ENCODE measurements around the gene DGKH. TPM values are rescaled to one million over a fixed set of nuclear protein-coding genes. Genes with fewer than 3 reads are reported as not detected.
"Not testable (repeated sequence)": the region's sequence is repeated elsewhere in the genome, so short reads cannot be mapped to it uniquely, and the experiment has no call there.

DGKH gene
- total RNA-seq, 1 experiment from 2014 or later, result 5.2 TPM

- CTCF ChIA-PET, result no interaction called here
- Mint-ChIP-seq H3K4me1 (ENCODE audit: low read depth, unreplicated experiment) (peaks cover 6% of the 10 kb centered on the region), H3K27ac (ENCODE audit: unreplicated experiment) (no peak overlapping the region), H3K4me3 (ENCODE audit: unreplicated experiment) (no peak overlapping the region), H3K27me3 (ENCODE audit: insufficient read depth, unreplicated experiment) (no peaks in the 10 kb centered on the region), H3K36me3 (ENCODE audit: insufficient read depth, unreplicated experiment) (peaks cover 10% of the 10 kb centered on the region), H3K9me3 (ENCODE audit: unreplicated experiment) (no peaks in the 10 kb centered on the region)
- Histone ChIP-seq H3K36me3 (ENCODE audit: control insufficient read depth, insufficient read depth, low read length) (no peaks in the 10 kb centered on the region), H3K9me3 (no peaks in the 10 kb centered on the region), H3K4me3 (ENCODE audit: low read depth, low read length) (no peak overlapping the region), H3K27me3 (replicated peaks; ENCODE audit: control insufficient read depth, insufficient read depth, low read length) (no peaks in the 10 kb centered on the region), H3K4me1 (no peaks in the 10 kb centered on the region; the same call in 1 of the 2 replicates)
- POLR2A ChIA-PET, result no interaction called here
- BruUV-seq (replicated peaks), result no TSS peak
- no peak for TF ChIP-seq CTCF (IDR thresholded peaks at IDR 0.05; ENCODE audit: insufficient read depth in 1 of 2, low read depth in 1 of 2, low read length in 1 of 2, severe bottlenecking in 1 of 2, unreplicated experiment in 1 of 2)
- no peak for DNase-seq
- intact Hi-C loops (cut with micrococcal nuclease; ENCODE audit: unreplicated experiment), result no loop called here
These were observed 175.2 kb downstream of the DGKH start for GRCh38 chr13:42223681-42224080.

GRCh38 chr13:42225051-42225450 is 176.6 kb downstream of the DGKH start:
- no TSS peak for BruUV-seq (replicated peaks)
- Histone ChIP-seq H3K9me3 (no peaks in the 10 kb centered on the region), H3K36me3 (ENCODE audit: control insufficient read depth, insufficient read depth, low read length) (no peaks in the 10 kb centered on the region), H3K4me1 (peaks cover 9% of the 10 kb centered on the region), H3K27me3 (replicated peaks; ENCODE audit: control insufficient read depth, insufficient read depth, low read length) (no peaks in the 10 kb centered on the region), H3K4me3 (ENCODE audit: low read depth, low read length) (no peak overlapping the region)
- Mint-ChIP-seq H3K4me3 (ENCODE audit: unreplicated experiment) (no peak overlapping the region), H3K4me1 (ENCODE audit: low read depth, unreplicated experiment) (peaks cover 15% of the 10 kb centered on the region), H3K27me3 (ENCODE audit: insufficient read depth, unreplicated experiment) (no peaks in the 10 kb centered on the region), H3K27ac (ENCODE audit: unreplicated experiment) (no peak overlapping the region), H3K9me3 (ENCODE audit: unreplicated experiment) (no peaks in the 10 kb centered on the region), H3K36me3 (ENCODE audit: insufficient read depth, unreplicated experiment) (peaks cover 10% of the 10 kb centered on the region)
- ChIA-PET CTCF (no interaction called here), POLR2A (no interaction called here)
- intact Hi-C loops (cut with micrococcal nuclease; ENCODE audit: unreplicated experiment), result no loop called here
- DNase-seq, result no peak
- TF ChIP-seq CTCF (IDR thresholded peaks at IDR 0.05; ENCODE audit: insufficient read depth in 1 of 2, low read depth in 1 of 2, low read length in 1 of 2, severe bottlenecking in 1 of 2, unreplicated experiment in 1 of 2), result no peak

GRCh38 chr13:42226759-42227158 is 178.3 kb downstream of the DGKH start:
- Mint-ChIP-seq H3K4me1 (ENCODE audit: low read depth, unreplicated experiment) (peaks cover 15% of the 10 kb centered on the region), H3K36me3 (ENCODE audit: insufficient read depth, unreplicated experiment) (peaks cover 10% of the 10 kb centered on the region)
- H3K4me1 ChIP-seq; H3K27me3 ChIP-seq (replicated peaks; ENCODE audit: control insufficient read depth, insufficient read depth, low read length); H3K36me3 ChIP-seq (ENCODE audit: control insufficient read depth, insufficient read depth, low read length); H3K27me3 Mint-ChIP-seq (ENCODE audit: insufficient read depth, unreplicated experiment); DNase-seq; H3K4me3 ChIP-seq (ENCODE audit: low read depth, low read length); CTCF ChIA-PET; H3K4me3 Mint-ChIP-seq (ENCODE audit: unreplicated experiment); H3K27ac Mint-ChIP-seq (ENCODE audit: unreplicated experiment); H3K9me3 Mint-ChIP-seq (ENCODE audit: unreplicated experiment); intact Hi-C loops (cut with micrococcal nuclease; ENCODE audit: unreplicated experiment); H3K9me3 ChIP-seq; BruUV-seq (replicated peaks); POLR2A ChIA-PET: not testable (repeated sequence)

- BruUV-seq (replicated peaks), result no TSS peak
- Mint-ChIP-seq H3K27ac (ENCODE audit: unreplicated experiment) (no peak overlapping the region), H3K4me1 (ENCODE audit: low read depth, unreplicated experiment) (peaks cover 19% of the 10 kb centered on the region), H3K36me3 (ENCODE audit: insufficient read depth, unreplicated experiment) (peaks cover 10% of the 10 kb centered on the region), H3K9me3 (ENCODE audit: unreplicated experiment) (no peaks in the 10 kb centered on the region), H3K27me3 (ENCODE audit: insufficient read depth, unreplicated experiment) (no peaks in the 10 kb centered on the region), H3K4me3 (ENCODE audit: unreplicated experiment) (peak overlapping the region; percentile 15)
- ChIA-PET CTCF (no interaction called here), POLR2A (no interaction called here)
- no peak for TF ChIP-seq CTCF (IDR thresholded peaks at IDR 0.05; ENCODE audit: insufficient read depth in 1 of 2, low read depth in 1 of 2, low read length in 1 of 2, severe bottlenecking in 1 of 2, unreplicated experiment in 1 of 2)
- Histone ChIP-seq H3K4me3 (ENCODE audit: low read depth, low read length) (no peak overlapping the region), H3K9me3 (no peaks in the 10 kb centered on the region), H3K27me3 (replicated peaks; ENCODE audit: control insufficient read depth, insufficient read depth, low read length) (no peaks in the 10 kb centered on the region), H3K4me1 (peaks cover 12% of the 10 kb centered on the region), H3K36me3 (ENCODE audit: control insufficient read depth, insufficient read depth, low read length) (no peaks in the 10 kb centered on the region)
- DNase-seq, result no peak
- intact Hi-C loops (cut with micrococcal nuclease; ENCODE audit: unreplicated experiment), result no loop called here
These were observed 180.1 kb downstream of the DGKH start for GRCh38 chr13:42228527-42228926.
